OCI-LY3 (cell line): Measurements from ENCODE around the gene NFATC3.

Experiments
- EZH2phosphoT487 ChIP-seq: fragments of 200-600 bp; shearing (Covaris generic); IDR thresholded peaks from 2 replicates; pipeline ENCODE4 v1.6.1; 2018; ENCODE audit warnings: antibody characterized with exemption, mixed run types, low read depth
- TF ChIP-seq, protein P1 (sequence below): fragments of 200-600, 300-600 bp; sonication (generic); IDR thresholded peaks from 2 replicates; pipeline ENCODE4 v1.5.1; 2014; ENCODE audit warnings: antibody characterized with exemption, low read length, low read depth

DNA sequence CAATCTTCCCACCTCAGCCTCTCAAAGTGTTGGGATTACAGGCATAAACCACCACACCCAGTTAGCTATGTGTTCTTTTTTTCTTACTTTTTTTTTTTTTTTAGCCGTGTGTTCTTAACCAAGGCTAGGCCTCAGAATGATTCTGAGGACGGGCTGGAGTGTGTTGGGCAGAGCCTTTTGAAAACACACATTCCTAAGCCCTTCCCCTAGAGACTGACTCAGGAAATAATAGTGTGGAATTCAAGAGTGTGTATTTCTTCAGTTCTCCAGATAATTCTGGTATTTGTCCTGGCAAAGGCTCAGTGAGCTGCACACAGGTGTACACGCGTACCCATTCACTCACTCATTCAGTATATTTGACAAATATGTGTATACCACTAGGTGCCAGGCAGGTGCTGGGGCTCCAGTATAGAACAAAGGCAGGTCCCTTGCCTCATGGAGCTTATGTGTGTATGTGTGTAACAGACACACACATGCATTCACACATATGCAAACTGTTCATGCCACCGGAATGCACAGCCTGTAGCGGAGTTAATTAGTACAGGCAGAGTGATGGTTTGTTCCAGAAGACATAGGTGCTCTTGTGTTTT, 19.4 kb upstream of the NFATC3 start:
- TF ChIP-seq, protein P1, sequence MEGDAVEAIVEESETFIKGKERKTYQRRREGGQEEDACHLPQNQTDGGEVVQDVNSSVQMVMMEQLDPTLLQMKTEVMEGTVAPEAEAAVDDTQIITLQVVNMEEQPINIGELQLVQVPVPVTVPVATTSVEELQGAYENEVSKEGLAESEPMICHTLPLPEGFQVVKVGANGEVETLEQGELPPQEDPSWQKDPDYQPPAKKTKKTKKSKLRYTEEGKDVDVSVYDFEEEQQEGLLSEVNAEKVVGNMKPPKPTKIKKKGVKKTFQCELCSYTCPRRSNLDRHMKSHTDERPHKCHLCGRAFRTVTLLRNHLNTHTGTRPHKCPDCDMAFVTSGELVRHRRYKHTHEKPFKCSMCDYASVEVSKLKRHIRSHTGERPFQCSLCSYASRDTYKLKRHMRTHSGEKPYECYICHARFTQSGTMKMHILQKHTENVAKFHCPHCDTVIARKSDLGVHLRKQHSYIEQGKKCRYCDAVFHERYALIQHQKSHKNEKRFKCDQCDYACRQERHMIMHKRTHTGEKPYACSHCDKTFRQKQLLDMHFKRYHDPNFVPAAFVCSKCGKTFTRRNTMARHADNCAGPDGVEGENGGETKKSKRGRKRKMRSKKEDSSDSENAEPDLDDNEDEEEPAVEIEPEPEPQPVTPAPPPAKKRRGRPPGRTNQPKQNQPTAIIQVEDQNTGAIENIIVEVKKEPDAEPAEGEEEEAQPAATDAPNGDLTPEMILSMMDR: no peak
- no peak for TF ChIP-seq EZH2phosphoT487
